Endothelial cell of umbilical vein (primary cell): ENCODE measurements around the gene EVI2B.

Experiments used
- EZH2 ChIP-seq: IDR thresholded peaks from 2 replicates; pipeline ENCODE4 v1.6.1; 2012; ENCODE audit warnings: borderline replicate concordance, low read depth, mild to moderate bottlenecking, moderate library complexity, low read length, inconsistent platforms; ENCODE audit not compliant: severe bottlenecking
- JUN ChIP-seq: IDR thresholded peaks from 2 replicates; pipeline ENCODE4 v1.6.1; 2011; ENCODE audit warnings: borderline replicate concordance, low read depth; ENCODE audit not compliant: insufficient read length, insufficient read depth
- TF ChIP-seq, protein P1 (sequence below), 2 donors: IDR thresholded peaks; 1 replicate in 1 of 2; 2 replicates in 1 of 2; pipeline ENCODE4 v1.5.1; 2011; ENCODE audit warnings: low read length in 2 of 2, mild to moderate bottlenecking in 2 of 2, moderate library complexity in 2 of 2, control low read depth in 1 of 2, inconsistent platforms in 1 of 2, low read depth in 1 of 2; ENCODE audit not compliant: insufficient read depth in 1 of 2; ENCODE audit errors: extremely low read depth in 1 of 2

- TF ChIP-seq JUN (no peak), EZH2 (no peak)
- TF ChIP-seq, protein P1, sequence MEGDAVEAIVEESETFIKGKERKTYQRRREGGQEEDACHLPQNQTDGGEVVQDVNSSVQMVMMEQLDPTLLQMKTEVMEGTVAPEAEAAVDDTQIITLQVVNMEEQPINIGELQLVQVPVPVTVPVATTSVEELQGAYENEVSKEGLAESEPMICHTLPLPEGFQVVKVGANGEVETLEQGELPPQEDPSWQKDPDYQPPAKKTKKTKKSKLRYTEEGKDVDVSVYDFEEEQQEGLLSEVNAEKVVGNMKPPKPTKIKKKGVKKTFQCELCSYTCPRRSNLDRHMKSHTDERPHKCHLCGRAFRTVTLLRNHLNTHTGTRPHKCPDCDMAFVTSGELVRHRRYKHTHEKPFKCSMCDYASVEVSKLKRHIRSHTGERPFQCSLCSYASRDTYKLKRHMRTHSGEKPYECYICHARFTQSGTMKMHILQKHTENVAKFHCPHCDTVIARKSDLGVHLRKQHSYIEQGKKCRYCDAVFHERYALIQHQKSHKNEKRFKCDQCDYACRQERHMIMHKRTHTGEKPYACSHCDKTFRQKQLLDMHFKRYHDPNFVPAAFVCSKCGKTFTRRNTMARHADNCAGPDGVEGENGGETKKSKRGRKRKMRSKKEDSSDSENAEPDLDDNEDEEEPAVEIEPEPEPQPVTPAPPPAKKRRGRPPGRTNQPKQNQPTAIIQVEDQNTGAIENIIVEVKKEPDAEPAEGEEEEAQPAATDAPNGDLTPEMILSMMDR (IDR thresholded peaks at IDR 0.05; ENCODE audit: extremely low read depth in 1 of 2, insufficient read depth in 1 of 2, low read depth in 1 of 2, low read length in 2 of 2) = no peak
Observed at GRCh38 chr17:31266042-31266441, 47.8 kb downstream of the EVI2B start.
